ENCODE data around the gene TLX1. TPM values are rescaled to one million over a fixed set of nuclear protein-coding genes. Genes with fewer than 3 reads are reported as not detected.

The TLX1 gene
- total and polyA plus RNA-seq, 9 of the 15 experiments (the other 6 are each of a cell fraction or from before 2014, with no cell fraction given): 0.03 to 3.3 (median 0.19) TPM; not detected in 1

GRCh38 chr10:101140950-101141615 lies 10.0 kb downstream of the TLX1 start:
- no TSS peak for BruUV-seq (replicated peaks)
- CTCF ChIA-PET (ENCODE audit: low intra/inter-chr PET ratio): interaction anchor here (1.2 to 1.6 kb wide), 3 partner anchors 21 to 91 kb away, joined by 4 to 17 read pairs (median 7); no protein-coding TSS in a partner anchor
- no peak overlapping the region for H2AFZ ChIP-seq (ENCODE audit: low read depth, low read length)
- no peaks in the 10 kb centered on the region for H3K36me3 ChIP-seq (ENCODE audit: control insufficient read depth, insufficient read depth, low read length)
- H3K9me1 ChIP-seq (ENCODE audit: control insufficient read depth, insufficient read depth, low read length): no peaks in the 10 kb centered on the region
- intact Hi-C loops (cut with micrococcal nuclease) (loop anchor here (5.0 kb wide), 1 partner anchor 99 kb away; no protein-coding TSS in a partner anchor), in situ Hi-C loops (cut with MboI) (loop anchor here (5.0 kb wide), 1 partner anchor 44 kb away; no protein-coding TSS in a partner anchor)
- no peak overlapping the region for H3K9ac ChIP-seq (ENCODE audit: insufficient read depth in 1 of 2, low read depth in 2 of 2, low read length in 2 of 2)
- FAIRE-seq (no peak), ATAC-seq (no peak), DNase-seq (ENCODE audit: extremely low read depth in 1 of 4, low spot score in 3 of 4) (no peak)
- no peaks in the 10 kb centered on the region for H3K9me3 ChIP-seq (replicated peaks; ENCODE audit: control insufficient read depth, insufficient read depth, low read depth, low read length)
- no peaks in the 10 kb centered on the region; the same call in 1 of the 2 replicates for H4K20me1 ChIP-seq (replicated peaks; ENCODE audit: control insufficient read depth, insufficient read depth, low read length)
- peaks cover 15 to 43% of the 10 kb centered on the region in 2 experiments; a peak in 4 of 5 replicates for H3K27me3 ChIP-seq (ENCODE audit: control insufficient read depth in 2 of 2, insufficient read depth in 2 of 2, low read length in 2 of 2)
- no peaks in the 10 kb centered on the region for H3K79me2 ChIP-seq (ENCODE audit: control insufficient read depth, insufficient read depth, low read length)
- peaks cover 0 to 25% of the 10 kb centered on the region in 2 experiments; a peak in 3 of 5 replicates for H3K4me1 ChIP-seq (replicated peaks in 1 of 2; ENCODE audit: control insufficient read depth in 2 of 2, insufficient read depth in 2 of 2, low read length in 2 of 2)
- POLR2A ChIA-PET: interaction anchor here (1.5 kb wide), 1 partner anchor 11 kb away, joined by 3 read pairs; no protein-coding TSS in a partner anchor
- H3K4me2 ChIP-seq (ENCODE audit: insufficient read depth, low read length): no peak overlapping the region
- H3K27ac ChIP-seq (ENCODE audit: extremely low read depth, low read depth, low read length): no peak overlapping the region
- 9% methylated on average over 6 of the region's 8 CpGs for WGBS (ENCODE audit: insufficient coverage, low coverage, missing lambda C conversion rate)
- H3K4me3 ChIP-seq: no peak overlapping the region
- TF ChIP-seq FOXJ3 (CRISPR knock-in tag; IDR thresholded peaks at IDR 0.05) (no peak), ZNF12 (CRISPR knock-in tag; IDR thresholded peaks at IDR 0.05) (no peak), CEBPG (CRISPR knock-in tag; IDR thresholded peaks at IDR 0.05) (no peak), CEBPG (tag; conservative IDR thresholded peaks at IDR 0.05 in 1 of 2, IDR thresholded peaks at IDR 0.05 in 1 of 2) (no peak), ZNF609 (CRISPR knock-in tag; IDR thresholded peaks at IDR 0.05; ENCODE audit: borderline replicate concordance) (no peak), LCOR (CRISPR knock-in tag; IDR thresholded peaks at IDR 0.05) (no peak), SMARCC2 (IDR thresholded peaks at IDR 0.05; ENCODE audit: low read depth) (no peak), HCFC1 (IDR thresholded peaks at IDR 0.05; ENCODE audit: low read depth, low read length) (no peak), CBX2 (IDR thresholded peaks at IDR 0.05; ENCODE audit: insufficient read depth, low read length, poor library complexity, severe bottlenecking) (no peak), NR0B1 (IDR thresholded peaks at IDR 0.05; ENCODE audit: partially characterized antibody) (no peak), TFE3 (CRISPR knock-in tag; IDR thresholded peaks at IDR 0.05) (no peak), SMARCB1 (IDR thresholded peaks at IDR 0.05; ENCODE audit: insufficient read length, low read depth) (no peak)
